Superior temporal gyrus (tissue), 1 donor: ENCODE measurements around the gene MX1.

Experiments
- DNase-seq: peaks from one replicate; pipeline ENCODE4 v3.0.0-alpha.2; 2016; ENCODE audit errors: extremely low spot score

MX1 gene

GRCh38 chr21:41491412-41491811, 65.4 kb downstream of the MX1 start:
- DNase-seq, result no peak

GRCh38 chr21:41494242-41494641, 68.2 kb downstream of the MX1 start:
- DNase-seq, result no peak

- DNase-seq, result no peak
Observed at GRCh38 chr21:41497008-41497407, 71.0 kb downstream of the MX1 start.

DNA sequence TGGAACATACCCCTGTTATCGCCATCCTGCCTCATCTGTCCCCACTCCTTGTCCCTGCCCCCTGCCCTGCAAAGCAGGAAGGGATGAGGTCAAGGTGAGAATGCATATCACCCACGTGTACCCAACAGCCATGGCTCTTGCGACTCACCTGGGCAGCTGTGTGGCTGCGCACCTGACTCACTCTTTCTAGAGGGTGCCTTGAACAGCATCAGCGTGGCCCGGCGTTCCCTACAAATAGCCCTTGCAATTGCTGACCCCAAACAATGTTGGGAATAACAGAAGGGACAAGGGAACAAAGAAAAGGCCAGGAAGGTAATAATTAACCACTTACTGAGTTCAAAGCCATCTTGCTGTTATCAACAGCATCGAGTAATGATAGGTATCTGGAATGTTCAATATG, 71.7 kb downstream of the MX1 start:
- DNase-seq, result no peak

- DNase-seq, result no peak
Observed at GRCh38 chr21:41499920-41500319, 73.9 kb downstream of the MX1 start.

- no peak for DNase-seq
Observed at GRCh38 chr21:41500363-41500762, 74.3 kb downstream of the MX1 start.

DNA sequence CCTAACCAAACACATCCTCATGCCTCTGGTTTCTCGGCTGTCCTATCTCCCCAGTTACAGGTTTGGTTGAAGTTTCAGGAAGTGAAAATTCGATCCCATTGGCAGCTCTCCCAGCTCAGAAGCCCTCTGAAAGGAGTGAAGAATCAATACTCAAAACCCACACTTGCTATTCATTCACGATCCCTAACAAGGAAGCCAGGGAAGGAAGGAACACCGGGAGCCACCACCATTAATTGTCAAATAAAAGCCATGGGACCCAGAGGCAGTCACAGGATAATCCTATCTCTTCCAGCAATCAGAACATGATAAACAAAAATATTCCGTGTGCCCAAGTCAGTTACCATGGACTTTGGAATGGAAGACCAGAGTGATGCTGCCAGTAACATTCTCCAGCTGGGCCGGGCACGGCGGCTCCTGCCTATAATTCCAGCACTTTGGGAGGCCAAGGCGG, 74.9 kb downstream of the MX1 start:
- no peak for DNase-seq

GRCh38 chr21:41501919-41502318, 75.9 kb downstream of the MX1 start:
- DNase-seq, result peak; percentile 41

GRCh38 chr21:41503331-41503730, 77.3 kb downstream of the MX1 start:
- no peak for DNase-seq

GRCh38 chr21:41504030-41504429, 78.0 kb downstream of the MX1 start:
- no peak for DNase-seq

DNA sequence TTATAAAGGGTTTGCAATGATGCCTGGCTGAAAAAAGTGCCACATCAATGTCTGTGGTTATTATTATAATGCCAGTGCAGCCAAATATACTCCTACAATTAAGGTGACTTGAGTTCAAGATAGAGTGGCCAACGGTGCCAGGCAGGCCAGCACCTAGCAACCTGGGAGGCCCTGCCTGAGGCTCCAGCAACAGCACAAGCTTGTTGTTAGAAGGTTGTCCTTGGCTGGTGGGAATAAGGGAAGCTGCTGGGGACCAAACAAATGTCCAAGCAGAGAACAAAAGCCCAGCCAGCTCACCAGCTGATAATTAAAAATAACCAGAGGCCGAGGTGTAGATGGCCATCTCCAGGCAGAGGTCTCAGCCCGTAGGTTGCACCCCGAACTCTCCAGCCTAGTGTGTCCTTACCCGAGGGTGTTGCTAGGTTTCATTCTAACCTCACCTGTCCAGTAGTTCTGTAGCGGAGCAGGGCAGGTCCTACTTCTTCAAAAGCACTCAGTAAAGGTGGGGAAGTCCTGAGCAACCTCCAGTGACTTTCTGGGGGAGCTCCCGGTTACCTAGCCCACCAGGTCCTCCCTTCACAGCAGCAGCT, 80.1 kb downstream of the MX1 start:
- no peak for DNase-seq

- no peak for DNase-seq
Observed at GRCh38 chr21:41506611-41507520, 80.8 kb downstream of the MX1 start.

DNA sequence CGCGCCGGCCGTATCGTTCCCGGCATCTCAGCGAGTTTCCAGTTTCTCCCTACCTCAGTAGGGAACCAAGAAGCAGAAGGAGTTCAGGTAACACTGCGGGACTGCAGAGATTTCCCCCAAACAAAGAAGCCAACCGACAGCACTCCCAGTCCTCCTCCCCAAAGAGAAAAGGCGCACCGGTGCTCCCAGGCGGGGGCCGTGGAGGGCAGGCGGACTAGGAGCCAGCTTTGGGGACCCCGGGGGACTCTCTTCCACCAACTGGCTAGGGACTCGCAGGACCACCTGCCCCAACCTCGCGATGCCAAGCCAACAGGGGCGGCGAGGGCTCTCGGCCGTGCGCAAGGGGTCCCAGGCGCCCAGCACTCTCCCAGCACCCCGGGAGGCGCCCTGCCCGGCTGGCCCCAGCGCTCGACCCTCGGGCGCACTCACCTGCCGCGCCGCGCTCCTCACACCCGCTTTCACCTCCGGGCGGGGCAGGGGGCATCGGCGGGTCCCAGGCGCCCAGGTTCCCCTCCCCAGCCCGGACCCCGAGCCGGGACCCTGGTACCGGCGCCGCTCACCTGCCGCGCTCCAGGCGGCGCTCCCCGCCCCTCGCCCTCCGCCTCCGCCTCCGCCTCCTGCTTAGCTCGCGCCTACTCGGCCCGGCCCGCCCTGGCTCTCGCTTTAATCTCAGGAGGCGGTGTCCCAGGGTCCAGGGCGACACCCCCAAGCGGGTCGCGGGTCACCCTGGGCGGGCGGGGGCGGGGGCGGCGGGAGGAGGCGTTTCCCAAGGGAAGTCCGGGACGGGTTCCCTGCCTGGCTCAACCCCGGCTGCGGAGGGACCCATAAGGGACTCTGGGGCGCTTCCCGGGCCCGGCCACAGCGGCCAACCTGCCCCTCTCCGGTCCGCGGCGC, 81.7 kb downstream of the MX1 start, which contains the start of gene TMPRSS2:
TSS of gene TMPRSS2 (minus strand) at position 638 of the 894 bp plus-strand sequence. CDS start 10,025 bp downstream, outside the sequence.
- no peak for DNase-seq

DNA sequence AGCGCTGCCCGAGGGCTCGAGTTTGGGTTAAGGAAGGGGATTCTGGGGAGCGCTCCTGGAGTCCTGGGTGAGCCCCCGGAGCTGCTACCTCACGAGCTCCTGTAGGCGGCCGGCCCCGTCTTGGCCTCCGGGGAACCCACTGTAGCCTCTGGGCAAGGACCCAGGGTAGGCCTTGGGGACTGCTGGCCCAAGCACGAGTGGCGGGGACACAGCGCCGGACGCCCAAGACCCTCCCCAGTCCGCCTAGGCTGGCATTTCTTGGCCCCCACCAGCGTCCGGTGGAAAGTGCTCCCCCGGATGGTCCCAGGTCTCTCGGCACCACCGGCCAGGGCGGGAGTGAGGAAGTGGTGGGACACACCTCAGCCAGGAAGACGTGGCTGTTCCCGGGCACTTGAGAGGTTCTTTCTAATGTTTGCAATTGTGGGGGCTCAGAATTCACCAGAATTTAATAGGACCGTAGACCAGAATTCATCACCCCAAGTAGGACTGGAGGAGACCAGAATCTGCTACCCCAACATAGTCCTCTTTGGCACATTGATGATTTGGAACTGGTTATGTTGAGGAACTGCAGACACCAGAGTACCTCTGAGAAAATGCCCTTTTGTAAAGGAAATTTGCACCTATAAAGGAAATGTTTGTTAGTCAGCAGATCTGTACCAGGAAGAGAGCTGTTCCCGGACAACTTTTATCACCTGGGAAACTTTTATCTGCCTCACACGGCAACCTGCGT, 82.5 kb downstream of the MX1 start:
- DNase-seq, result no peak
